Activated CD8-positive, alpha-beta memory T cell treated with anti-CD3 and anti-CD28 coated beads, Interleukin-2, amount 50 U/mL, for 24 hours (primary cell): ENCODE data around the gene OR2T27.
"Not testable (repeated sequence)": the region's sequence is repeated elsewhere in the genome, so short reads cannot be mapped to it uniquely, and the experiment has no call there.

Experiments
- DNase-seq: peaks from one replicate; pipeline ENCODE4 v3.0.0-alpha.2; 2020; ENCODE audit errors: extremely low read depth

OR2T27 gene, protein sequence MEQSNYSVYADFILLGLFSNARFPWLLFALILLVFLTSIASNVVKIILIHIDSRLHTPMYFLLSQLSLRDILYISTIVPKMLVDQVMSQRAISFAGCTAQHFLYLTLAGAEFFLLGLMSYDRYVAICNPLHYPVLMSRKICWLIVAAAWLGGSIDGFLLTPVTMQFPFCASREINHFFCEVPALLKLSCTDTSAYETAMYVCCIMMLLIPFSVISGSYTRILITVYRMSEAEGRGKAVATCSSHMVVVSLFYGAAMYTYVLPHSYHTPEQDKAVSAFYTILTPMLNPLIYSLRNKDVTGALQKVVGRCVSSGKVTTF

DNA sequence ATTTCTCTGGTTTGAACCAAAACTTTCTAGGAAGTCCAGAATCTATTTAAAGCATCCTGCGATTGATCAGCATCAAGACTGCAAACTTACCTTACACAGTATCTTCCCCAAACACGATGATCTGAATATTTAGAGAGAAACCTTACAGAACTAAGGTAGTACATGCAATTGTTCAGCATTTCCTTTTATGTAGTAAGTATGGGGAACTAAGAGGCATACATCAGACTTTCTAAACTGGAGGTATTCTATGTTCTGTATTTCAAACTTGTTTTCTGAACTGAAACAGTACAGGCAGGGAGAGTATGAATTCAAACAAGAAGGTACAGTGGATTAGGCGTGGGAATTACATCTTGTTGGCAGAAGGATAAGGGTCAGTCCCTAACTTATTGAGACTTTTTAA is at the start of gene OR2T27:
Gene OR2T27 (minus strand): TSS at position 175 of the 400 bp plus-strand sequence. CDS start 4,644 bp downstream, outside the sequence.
- not testable (repeated sequence) for DNase-seq

DNA sequence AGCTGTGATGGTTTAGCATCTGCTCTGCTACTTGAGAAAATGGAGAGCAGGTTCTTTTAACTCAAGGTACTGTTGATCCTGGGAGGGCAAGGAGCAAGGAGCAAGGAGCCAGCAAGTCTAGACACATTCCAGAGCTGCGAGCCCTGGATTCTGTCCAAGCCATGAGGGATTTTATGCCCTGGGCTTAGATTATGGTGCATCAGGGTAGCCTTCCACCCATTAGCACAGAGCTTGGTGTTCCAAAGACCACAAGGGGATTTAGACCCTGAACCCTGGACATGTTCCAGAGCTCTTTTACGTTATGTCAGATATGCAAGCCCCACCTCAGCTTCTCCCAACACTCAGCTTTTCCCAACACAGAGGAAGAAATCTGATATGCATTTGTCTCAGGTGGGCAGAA is 49.3 kb upstream of the OR2T27 start:
- DNase-seq, result no peak

DNA sequence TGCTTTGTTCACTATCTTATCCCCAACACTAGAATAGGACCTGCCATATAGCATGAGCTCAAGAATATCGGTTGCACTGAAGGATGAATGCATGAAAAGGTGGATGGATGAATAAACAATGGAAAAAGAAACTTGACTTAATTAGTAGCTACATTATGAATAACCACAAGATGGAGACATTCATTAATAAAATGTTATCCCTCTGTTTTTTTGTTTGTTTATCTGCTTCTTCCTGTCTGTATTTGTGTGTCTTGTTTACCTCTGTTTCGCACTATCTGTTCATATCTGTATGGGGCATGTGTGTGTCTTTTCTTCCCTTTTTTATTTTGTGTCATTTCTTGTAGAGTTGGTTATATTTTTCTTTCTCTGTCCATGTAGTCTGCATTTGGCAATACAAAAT is 48.3 kb upstream of the OR2T27 start:
- no peak for DNase-seq

DNA sequence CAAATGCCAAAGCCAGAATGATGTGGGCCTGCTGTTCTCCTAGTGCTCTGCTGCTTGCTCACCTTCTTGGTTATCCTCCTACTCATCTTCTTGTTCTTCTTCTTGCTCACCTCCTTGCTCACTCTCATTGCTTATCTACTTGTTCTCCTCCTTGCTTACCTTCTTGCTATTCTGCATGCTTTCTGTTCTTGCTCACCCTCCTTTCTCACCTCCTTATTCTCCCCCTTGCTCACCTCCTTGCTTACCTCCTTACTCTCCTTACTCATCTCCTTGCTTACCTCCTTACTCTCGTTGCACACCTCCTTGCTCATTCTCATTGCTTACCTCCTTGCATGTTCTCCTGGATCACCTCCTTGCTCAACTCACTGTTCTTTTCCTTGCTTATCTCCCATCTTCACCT is 47.4 kb upstream of the OR2T27 start, which contains the start of gene OR14I1:
Gene OR14I1 (minus strand): TSS at position 53 of the 400 bp plus-strand sequence.
- DNase-seq, result no peak

DNA sequence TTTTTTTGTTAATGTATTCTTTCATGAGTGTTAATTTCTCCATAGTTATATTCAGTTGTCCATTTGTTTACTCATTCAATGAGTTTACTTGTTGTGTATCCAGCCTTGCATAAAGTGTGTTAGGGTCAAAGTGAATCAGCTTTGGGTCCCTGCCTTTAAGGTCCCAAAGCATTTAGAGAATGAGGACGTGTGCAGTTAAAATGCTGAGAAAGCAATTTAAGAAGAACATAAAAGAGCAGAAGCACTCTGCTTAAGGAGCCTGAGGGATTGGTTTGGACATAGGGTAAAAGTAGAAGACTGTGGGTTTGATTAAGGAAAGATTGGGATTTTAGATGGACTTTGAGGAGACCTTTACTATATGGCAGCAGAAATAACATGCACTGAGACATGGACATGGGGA is 43.8 kb upstream of the OR2T27 start:
- DNase-seq, result no peak

- no peak for DNase-seq
Observed at GRCh38 chr1:248697907-248698306, 42.6 kb upstream of the OR2T27 start.

DNA sequence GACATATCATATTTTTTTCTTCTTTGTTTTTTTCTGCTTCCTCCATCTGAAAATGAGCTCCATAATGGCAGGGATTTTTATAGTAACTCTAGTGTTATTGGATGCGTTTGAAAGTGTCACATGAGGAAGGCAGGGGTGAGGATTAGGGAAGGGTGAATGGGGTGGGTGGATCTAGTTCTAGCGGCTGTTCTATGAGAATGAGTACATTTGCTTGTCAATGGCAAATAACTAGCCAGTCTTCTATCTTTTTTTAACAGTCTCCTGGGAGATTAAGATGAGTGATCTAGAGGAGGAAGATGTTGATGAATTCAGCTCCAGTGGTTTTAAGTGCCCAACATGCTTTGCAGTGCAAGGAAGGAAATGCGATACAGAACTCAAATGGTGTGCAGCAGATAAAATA is 41.4 kb upstream of the OR2T27 start:
- DNase-seq, result no peak

GRCh38 chr1:248696261-248696660 is 40.9 kb upstream of the OR2T27 start:
- DNase-seq, result no peak

DNA sequence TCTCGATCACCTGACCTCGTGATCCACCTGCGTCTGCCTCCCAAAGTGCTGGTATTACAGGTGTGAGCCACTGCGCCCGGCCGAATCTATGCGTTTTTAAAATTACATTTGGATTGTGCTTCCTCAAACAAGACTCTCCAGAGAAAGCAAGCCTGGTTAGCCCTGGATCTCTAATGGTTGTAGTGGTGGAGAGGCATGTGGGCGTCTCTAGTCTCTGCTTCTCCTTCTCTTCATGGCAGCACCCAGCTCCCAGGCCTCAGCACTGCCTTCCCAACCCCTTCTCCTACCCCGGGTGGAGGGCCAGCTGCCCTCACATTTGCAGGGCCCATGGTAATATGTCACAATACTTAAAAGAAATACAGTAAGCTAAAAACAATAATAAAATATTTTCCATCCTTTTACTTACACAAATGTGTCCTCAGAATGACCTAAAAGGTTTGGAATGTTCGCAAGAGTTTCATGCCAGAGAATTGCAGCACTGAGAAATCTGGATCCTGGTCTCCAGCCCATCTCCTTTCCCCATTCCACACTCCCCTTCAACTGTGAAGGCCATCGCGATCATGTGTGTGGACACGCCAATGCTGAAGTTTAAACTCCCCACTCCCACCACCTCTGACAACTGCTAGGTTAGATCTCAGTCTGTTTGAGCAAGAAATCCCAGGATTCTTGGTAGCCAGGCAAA is 40.3 kb upstream of the OR2T27 start:
- DNase-seq, result no peak

DNA sequence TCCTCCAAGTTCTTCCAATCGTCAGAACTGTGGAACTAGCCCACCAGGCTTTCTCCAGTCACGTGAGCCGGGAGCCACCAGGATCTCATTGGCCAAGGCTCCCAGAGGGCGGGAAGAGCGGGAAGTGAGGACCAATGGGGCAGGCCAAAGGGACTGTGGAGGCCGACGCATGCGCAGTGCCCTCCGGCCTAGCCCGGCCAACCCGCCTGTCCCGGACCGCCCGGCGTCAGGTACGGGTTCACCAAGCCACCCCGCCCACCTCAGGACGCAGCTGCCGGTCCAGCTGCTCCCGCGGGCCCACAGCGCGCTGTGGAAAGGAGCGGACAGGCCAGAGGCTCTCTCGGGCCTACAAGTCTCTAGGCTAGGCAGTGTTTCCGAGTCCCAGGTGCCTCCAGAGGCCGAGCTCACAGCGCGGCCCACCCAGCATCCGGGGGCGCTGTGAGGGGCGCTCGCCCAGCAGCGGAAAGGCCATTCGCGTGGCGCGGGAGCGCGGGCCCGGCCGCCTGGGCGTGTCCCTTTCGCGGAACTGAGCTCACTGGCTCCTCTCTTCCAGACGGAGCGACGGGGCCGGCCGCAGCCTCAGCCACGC is 36.3 kb upstream of the OR2T27 start:
- no peak for DNase-seq

- no peak for DNase-seq
Observed at GRCh38 chr1:248688527-248689298, 33.4 kb upstream of the OR2T27 start.

- no peak for DNase-seq
Observed at GRCh38 chr1:248686815-248687214, 31.5 kb upstream of the OR2T27 start.

DNA sequence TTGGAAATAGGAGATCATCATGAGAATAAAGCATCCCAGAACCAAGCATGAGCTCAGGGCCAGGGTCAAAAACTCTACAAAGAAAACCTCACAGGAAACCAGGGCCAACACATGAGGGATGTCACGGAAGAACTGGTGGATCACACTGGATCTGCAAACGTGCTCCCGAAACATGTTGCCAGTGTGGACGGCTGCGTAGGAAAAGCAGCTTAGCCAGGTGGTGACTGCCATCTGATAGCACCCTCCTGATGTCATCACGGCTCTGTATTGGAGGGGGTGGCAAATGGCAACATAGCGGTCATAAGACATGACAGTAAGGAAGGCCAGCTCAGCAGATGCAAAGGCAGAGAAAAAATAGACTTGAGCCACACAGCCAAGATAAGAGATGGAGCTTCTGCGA is 26.3 kb upstream of the OR2T27 start:
- DNase-seq, result no peak

DNA sequence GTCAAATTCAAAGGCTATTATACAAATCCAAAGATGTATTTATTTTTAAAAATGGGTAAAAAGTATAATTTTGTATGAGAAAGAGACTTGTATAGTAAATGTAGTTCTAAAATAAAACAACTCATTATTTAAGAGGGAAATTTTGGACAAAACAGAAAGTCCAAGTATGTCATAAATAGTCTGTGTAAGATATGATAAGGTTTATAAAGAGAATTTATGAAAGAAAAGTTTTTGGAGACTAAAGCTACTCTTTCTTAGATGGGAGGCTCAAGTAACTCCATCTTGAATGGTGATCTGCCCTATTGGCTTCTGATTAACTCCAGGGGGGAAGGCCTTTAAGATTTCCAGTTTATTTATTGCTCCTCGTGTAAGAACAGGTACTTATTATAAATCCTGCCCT is 14.7 kb upstream of the OR2T27 start:
- DNase-seq, result no peak

- not testable (repeated sequence) for DNase-seq
Observed at GRCh38 chr1:248663453-248664328, 8.4 kb upstream of the OR2T27 start.

GRCh38 chr1:248656797-248657196 is 1.5 kb upstream of the OR2T27 start:
- not testable (repeated sequence) for DNase-seq

DNA sequence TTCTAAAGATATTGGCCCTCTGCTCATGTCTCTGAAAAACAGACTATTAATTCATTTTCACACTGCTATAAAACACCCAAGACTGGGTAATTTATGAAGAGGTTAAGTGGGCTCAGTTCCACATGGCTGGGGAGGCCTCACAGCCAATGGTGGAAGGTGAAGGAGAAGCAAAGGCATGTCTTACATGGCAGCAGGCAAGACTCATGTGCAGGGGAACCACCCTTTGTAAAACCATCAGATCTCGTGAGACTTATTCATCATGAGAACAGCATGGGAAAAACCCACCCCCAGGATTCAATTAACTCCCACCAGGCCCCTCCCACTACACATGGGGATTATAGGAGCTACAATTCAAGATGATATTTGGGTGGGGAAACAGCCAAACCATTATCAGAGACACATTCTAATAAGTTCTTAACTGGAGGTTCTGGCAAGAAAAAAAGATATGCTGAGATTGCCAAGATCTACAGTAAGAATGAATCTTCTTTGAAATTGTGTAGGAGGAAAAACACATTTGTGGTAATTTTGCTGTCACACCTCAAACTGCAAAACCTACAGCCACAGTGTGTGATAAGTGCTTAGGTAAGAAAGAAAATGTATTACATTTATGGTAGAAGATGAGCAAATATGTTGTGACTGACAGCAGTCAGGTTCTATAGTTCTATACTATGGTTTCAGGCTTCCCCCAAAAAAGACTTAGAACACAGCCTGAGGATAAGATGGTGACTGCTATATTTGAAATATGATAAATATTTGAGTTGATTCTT is 6.4 kb downstream of the OR2T27 start:
- not testable (repeated sequence) for DNase-seq

- DNase-seq, result not testable (repeated sequence)
Observed at GRCh38 chr1:248645178-248645577, 10.2 kb downstream of the OR2T27 start, which contains the start of gene OR2T35. OR2T35 (minus strand) TSS chr1:248645278; CDS start chr1:248639258, 6,020 bp downstream.

GRCh38 chr1:248642971-248643651 is 12.2 kb downstream of the OR2T27 start:
- DNase-seq, result not testable (repeated sequence)

DNA sequence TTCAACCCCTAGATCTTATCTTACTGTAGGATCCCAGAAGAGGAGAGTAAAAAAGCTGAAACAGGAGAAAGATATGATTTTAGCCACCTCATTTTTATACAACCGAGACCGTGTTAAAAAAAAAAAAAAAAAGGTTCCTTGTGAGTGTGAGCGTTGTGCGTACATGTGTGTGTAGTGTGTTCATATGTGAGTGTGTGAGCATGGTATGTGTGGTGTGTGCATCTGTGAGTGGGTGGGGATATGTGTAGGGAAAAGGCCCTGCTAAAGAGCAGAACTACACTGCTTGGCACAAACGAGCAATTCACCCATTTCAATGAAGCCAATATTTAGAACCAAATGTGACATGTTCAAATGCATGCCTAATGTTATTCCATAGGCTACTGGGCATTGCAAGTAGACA is 13.7 kb downstream of the OR2T27 start:
- not testable (repeated sequence) for DNase-seq
